Neuronal stem cell (in vitro differentiated cells): ENCODE data around the gene MRPS6.

Experiments
- DNase-seq: peaks from one replicate; pipeline ENCODE4 v3.0.0-alpha.2; 2013; ENCODE audit warnings: low spot score
- H2AFZ ChIP-seq: one replicate; pipeline ENCODE4 v1.6.1; 2013; ENCODE audit warnings: mild to moderate bottlenecking, low read length, inconsistent platforms
- H2AK5ac ChIP-seq: 2 replicates; pipeline ENCODE4 v1.6.1; 2013; ENCODE audit warnings: low read depth, mild to moderate bottlenecking, inconsistent platforms, low read length, moderate library complexity, mixed read lengths
- H2BK120ac ChIP-seq: 2 replicates; pipeline ENCODE4 v1.6.1; 2013; ENCODE audit warnings: low read depth, mild to moderate bottlenecking, inconsistent platforms, low read length, moderate library complexity, mixed read lengths
- H2BK12ac ChIP-seq: one replicate; pipeline ENCODE4 v1.6.1; 2013; ENCODE audit warnings: low read length, inconsistent platforms
- H2BK15ac ChIP-seq: 2 replicates; pipeline ENCODE4 v1.6.1; 2013; ENCODE audit warnings: mild to moderate bottlenecking, low read length, inconsistent platforms, mixed read lengths
- H2BK5ac ChIP-seq: one replicate; pipeline ENCODE4 v1.6.1; 2013; ENCODE audit warnings: inconsistent platforms, mild to moderate bottlenecking, low read length, moderate library complexity
- H3K14ac ChIP-seq: one replicate; pipeline ENCODE4 v1.6.1; 2013; ENCODE audit warnings: low read length, inconsistent platforms
- H3K18ac ChIP-seq: 2 replicates; pipeline ENCODE4 v1.6.1; 2013; ENCODE audit warnings: low read length, inconsistent platforms
- H3K23ac ChIP-seq: 2 replicates; pipeline ENCODE4 v1.6.1; 2013; ENCODE audit warnings: low read depth, mild to moderate bottlenecking, mixed read lengths, low read length, inconsistent platforms; ENCODE audit not compliant: poor library complexity
- H3K27ac ChIP-seq: replicated peaks from 3 replicates; pipeline ENCODE4 v1.5.1; 2013; ENCODE audit warnings: low read length, inconsistent platforms
- H3K27me3 ChIP-seq, 3 experiments: 2 replicates each; pipeline ENCODE4 v1.6.1; 2013; ENCODE audit warnings: low read length in 3 of 3, mild to moderate bottlenecking in 2 of 3, inconsistent platforms in 1 of 3, low read depth in 1 of 3, mixed read lengths in 1 of 3, moderate library complexity in 1 of 3; ENCODE audit not compliant: control insufficient read depth in 3 of 3, insufficient read depth in 3 of 3
- H3K36me3 ChIP-seq, 2 donors: replicated peaks in 1 of 2; 2 replicates each; pipeline ENCODE4 v1.6.1; 2013; ENCODE audit warnings: low read length in 2 of 2; ENCODE audit not compliant: control insufficient read depth in 2 of 2, insufficient read depth in 2 of 2
- H3K4ac ChIP-seq: 2 replicates; pipeline ENCODE4 v1.6.1; 2013; ENCODE audit warnings: inconsistent platforms, mild to moderate bottlenecking, low read length, moderate library complexity
- H3K4me1 ChIP-seq, 2 donors: 1 replicate in 1 of 2; 2 replicates in 1 of 2; pipeline ENCODE4 v1.6.1; 2013; ENCODE audit warnings: low read length in 2 of 2, low read depth in 1 of 2; ENCODE audit not compliant: control insufficient read depth in 2 of 2, insufficient read depth in 1 of 2
- H3K4me2 ChIP-seq: one replicate; pipeline ENCODE4 v1.6.1; 2013; ENCODE audit warnings: mild to moderate bottlenecking, low read length, inconsistent platforms; ENCODE audit not compliant: insufficient read depth, poor library complexity, severe bottlenecking
- H3K4me3 ChIP-seq, 2 donors: 2 replicates each; pipeline ENCODE4 v1.5.1; 2013; ENCODE audit warnings: low read length in 2 of 2, mild to moderate bottlenecking in 2 of 2, inconsistent platforms in 1 of 2, moderate library complexity in 1 of 2
- H3K79me1 ChIP-seq: one replicate; pipeline ENCODE4 v1.6.1; 2013; ENCODE audit warnings: low read depth, mild to moderate bottlenecking, inconsistent platforms, low read length, moderate library complexity
- H3K9ac ChIP-seq: one replicate; pipeline ENCODE4 v1.6.1; 2013; ENCODE audit warnings: mild to moderate bottlenecking, low read depth, low read length, inconsistent platforms; ENCODE audit not compliant: poor library complexity
- H3K9me3 ChIP-seq, 2 donors: replicated peaks in 1 of 2; 2 replicates each; pipeline versions ENCODE3 to v1.6.1; 2013; ENCODE audit warnings: low read length in 2 of 2, mild to moderate bottlenecking in 2 of 2, inconsistent platforms in 1 of 2, low read depth in 1 of 2, mixed read lengths in 1 of 2, moderate library complexity in 1 of 2; ENCODE audit not compliant: control insufficient read depth in 2 of 2, insufficient read depth in 1 of 2
- H4K8ac ChIP-seq: one replicate; pipeline ENCODE4 v1.6.1; 2013; ENCODE audit warnings: low read depth, mild to moderate bottlenecking, inconsistent platforms, low read length, moderate library complexity
- H4K91ac ChIP-seq: one replicate; pipeline ENCODE4 v1.6.1; 2013; ENCODE audit warnings: low read length, low read depth, mild to moderate bottlenecking, inconsistent platforms; ENCODE audit not compliant: poor library complexity
- WGBS, 2 donors: extraction: QIAGEN DNeasy Blood & Tissue Kit; methylation state at CpG; one replicate each; pipeline ENCODE4 v1.1.7; 2013; ENCODE audit warnings: missing lambda C conversion rate in 2 of 2, mixed read lengths in 1 of 2; ENCODE audit not compliant: insufficient read length in 2 of 2, insufficient replicate concordance in 1 of 2; ENCODE audit errors: extremely low coverage in 2 of 2; 5-methylcytosine and 5-hydroxymethylcytosine counted together

Gene MRPS6

GRCh38 chr21:34094949-34095348, 21.6 kb downstream of the MRPS6 start:
- H2AFZ ChIP-seq: no peak overlapping the region
- H2BK15ac ChIP-seq: no peak overlapping the region
- H3K4me1 ChIP-seq: peaks cover 8 to 9% of the 10 kb centered on the region in 2 donors
- peaks cover 18 to 55% of the 10 kb centered on the region in 2 donors for H3K36me3 ChIP-seq
- H2BK12ac ChIP-seq: no peak overlapping the region
- no peaks in the 10 kb centered on the region for H3K79me1 ChIP-seq
- peaks cover 0 to 3% of the 10 kb centered on the region in 2 donors for H3K9me3 ChIP-seq
- no peak overlapping the region for H3K4me3 ChIP-seq
- H2BK5ac ChIP-seq: no peak overlapping the region
- DNase-seq: no peak
- H3K4me2 ChIP-seq: no peak overlapping the region
- H3K4ac ChIP-seq: no peak overlapping the region
- no peak overlapping the region for H4K8ac ChIP-seq
- no peak overlapping the region for H2AK5ac ChIP-seq
- H3K27ac ChIP-seq: no peak overlapping the region
- H4K91ac ChIP-seq: no peak overlapping the region
- H3K23ac ChIP-seq: no peak overlapping the region
- H3K9ac ChIP-seq: no peak overlapping the region
- no peaks in the 10 kb centered on the region for H3K27me3 ChIP-seq
- H3K18ac ChIP-seq: no peak overlapping the region
- no CpG with 5 or more reads among the region's 7 CpGs for WGBS, 2 donors
- no peak overlapping the region for H3K14ac ChIP-seq
- no peak overlapping the region for H2BK120ac ChIP-seq

GRCh38 chr21:34097442-34097841, 24.1 kb downstream of the MRPS6 start:
- H2AK5ac ChIP-seq: no peak overlapping the region
- H3K18ac ChIP-seq: no peak overlapping the region
- H3K27me3 ChIP-seq: no peaks in the 10 kb centered on the region
- H2BK15ac ChIP-seq: no peak overlapping the region
- WGBS, 2 donors: no CpG with 5 or more reads among the region's 2 CpGs
- H3K4ac ChIP-seq: no peak overlapping the region
- H2BK12ac ChIP-seq: no peak overlapping the region
- H3K4me1 ChIP-seq: peaks cover 18 to 23% of the 10 kb centered on the region in 2 donors
- H3K9ac ChIP-seq: no peak overlapping the region
- no peak overlapping the region for H4K8ac ChIP-seq
- H4K91ac ChIP-seq: no peak overlapping the region
- no peak overlapping the region for H2BK120ac ChIP-seq
- no peak overlapping the region for H3K27ac ChIP-seq
- no peak overlapping the region for H3K14ac ChIP-seq
- H3K23ac ChIP-seq: no peak overlapping the region
- H3K79me1 ChIP-seq: peaks cover 3% of the 10 kb centered on the region
- no peak overlapping the region for H2AFZ ChIP-seq
- peaks cover 0 to 3% of the 10 kb centered on the region in 2 donors for H3K9me3 ChIP-seq
- peaks cover 18 to 57% of the 10 kb centered on the region in 2 donors for H3K36me3 ChIP-seq
- no peak overlapping the region for H2BK5ac ChIP-seq
- H3K4me3 ChIP-seq: no peak overlapping the region
- DNase-seq: no peak
- H3K4me2 ChIP-seq: no peak overlapping the region

- no peak overlapping the region for H3K4me3 ChIP-seq
- peaks cover 12 to 57% of the 10 kb centered on the region in 2 donors for H3K36me3 ChIP-seq
- DNase-seq: no peak
- H2AFZ ChIP-seq: no peak overlapping the region
- H2BK15ac ChIP-seq: no peak overlapping the region
- H2BK12ac ChIP-seq: no peak overlapping the region
- H4K8ac ChIP-seq: no peak overlapping the region
- no peak overlapping the region for H3K23ac ChIP-seq
- peaks cover 0 to 2% of the 10 kb centered on the region in 2 donors for H3K9me3 ChIP-seq
- no peak overlapping the region for H2BK120ac ChIP-seq
- H3K9ac ChIP-seq: no peak overlapping the region
- no peak overlapping the region for H3K27ac ChIP-seq
- no peak overlapping the region for H2BK5ac ChIP-seq
- WGBS, 2 donors: no CpG with 5 or more reads among the region's 2 CpGs
- no peak overlapping the region for H2AK5ac ChIP-seq
- H3K79me1 ChIP-seq: peaks cover 3% of the 10 kb centered on the region
- no peak overlapping the region for H3K4me2 ChIP-seq
- H3K4me1 ChIP-seq: peaks cover 20 to 21% of the 10 kb centered on the region in 2 donors
- H3K27me3 ChIP-seq: no peaks in the 10 kb centered on the region
- no peak overlapping the region for H3K14ac ChIP-seq
- H3K18ac ChIP-seq: no peak overlapping the region
- H4K91ac ChIP-seq: no peak overlapping the region
- H3K4ac ChIP-seq: no peak overlapping the region
Measured at GRCh38 chr21:34100337-34100736, 27.0 kb downstream of the MRPS6 start.

- Histone ChIP-seq H3K14ac (no peak overlapping the region), H3K36me3 (peaks cover 9 to 54% of the 10 kb centered on the region in 2 donors), H3K23ac (no peak overlapping the region), H3K4ac (no peak overlapping the region), H3K79me1 (peaks cover 3% of the 10 kb centered on the region), H3K27me3 (no peaks in the 10 kb centered on the region), H3K4me3 (no peak overlapping the region), H3K4me2 (peak overlapping the region; percentile 18), H2AK5ac (no peak overlapping the region), H2BK120ac (no peak overlapping the region), H3K4me1 (peaks cover 20 to 21% of the 10 kb centered on the region in 2 donors), H4K8ac (no peak overlapping the region), H3K9me3 (no peaks in the 10 kb centered on the region), H2BK12ac (no peak overlapping the region), H2AFZ (no peak overlapping the region), H3K27ac (no peak overlapping the region), H3K18ac (no peak overlapping the region), H2BK15ac (no peak overlapping the region), H4K91ac (no peak overlapping the region), H2BK5ac (no peak overlapping the region), H3K9ac (no peak overlapping the region)
- WGBS, 2 donors: no CpG with 5 or more reads among the region's 4 CpGs
- DNase-seq: no peak
Measured at GRCh38 chr21:34100790-34101189, 27.4 kb downstream of the MRPS6 start.
